Measurements from ENCODE around the gene MMP23B. TPM values are rescaled to one million over a fixed set of nuclear protein-coding genes. Genes with fewer than 3 reads are reported as not detected.

The MMP23B gene
- total and polyA plus RNA-seq, 2 of the 8 experiments (the other 6 are each of a cell fraction or from before 2014, with no cell fraction given), result 9.2 to 14.6 TPM

DNA sequence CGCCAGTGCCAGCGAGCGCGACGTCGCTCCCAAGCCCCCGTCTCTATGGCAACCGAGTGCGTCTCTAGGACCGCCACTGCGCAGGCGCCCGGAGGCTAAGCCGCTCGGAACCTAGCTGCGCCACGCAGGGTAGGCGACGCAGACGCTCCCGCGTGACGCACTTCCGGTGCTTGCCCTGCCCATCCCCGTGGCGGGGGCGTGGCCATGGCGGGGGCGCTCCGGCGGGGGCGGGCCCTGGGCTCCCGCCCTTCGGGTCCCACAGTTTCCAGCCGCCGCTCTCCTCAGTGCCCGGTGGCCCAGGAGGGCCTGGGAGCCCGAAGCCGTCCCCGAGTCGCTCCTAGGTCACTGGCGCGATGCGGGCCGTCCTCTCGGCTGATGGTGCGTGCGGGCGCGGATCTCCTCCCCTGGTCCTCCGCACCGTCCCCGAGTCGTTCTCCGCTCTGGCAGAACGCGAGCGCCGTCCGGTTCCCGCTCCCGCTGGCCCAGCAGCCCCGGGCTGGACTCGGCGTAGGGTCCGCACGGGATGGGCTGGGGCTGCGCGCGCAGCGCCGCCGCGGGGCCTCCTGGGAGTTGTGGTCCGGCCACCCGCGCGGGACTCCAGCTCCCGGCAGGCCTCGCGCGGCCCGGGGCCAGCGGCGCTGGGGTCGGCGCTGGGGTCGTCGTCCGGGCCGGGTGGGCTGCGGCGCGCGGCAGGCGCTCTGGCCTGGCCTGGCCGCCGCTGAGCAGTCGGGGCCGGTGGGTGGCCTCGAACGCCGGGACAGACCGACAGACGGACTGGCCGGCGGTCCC, 16.5 kb upstream of the MMP23B start, which contains the start of gene MIB2 (continued):
- TF ChIP-seq RAD21 (IDR thresholded peaks at IDR 0.05 in 1 of 2, conservative IDR thresholded peaks at IDR 0.05 in 1 of 2; ENCODE audit: low read depth in 2 of 2, low read length in 2 of 2) (no peak), NRF1 (IDR thresholded peaks at IDR 0.05; ENCODE audit: low read depth, low read length) (peak; percentile 96), HDAC2 (IDR thresholded peaks at IDR 0.05; ENCODE audit: borderline replicate concordance in 1 of 2, low read depth in 2 of 2, low read length in 2 of 2) (0 out of 4 replicates have a peak, but pooled peaks of 1 of the 2 experiments have one; percentile 7), RFX5 (IDR thresholded peaks at IDR 0.05; ENCODE audit: borderline replicate concordance, low read depth, low read length) (peak; percentile 69; the same call in 1 of the 2 replicates), GABPA (IDR thresholded peaks at IDR 0.05; ENCODE audit: borderline replicate concordance, insufficient read depth, low read length) (peak; percentile 90), EGR1 (IDR thresholded peaks at IDR 0.05; ENCODE audit: borderline replicate concordance, low read depth, low read length) (peak; percentile 80; the same call in 1 of the 2 replicates), BRCA1 (IDR thresholded peaks at IDR 0.05; ENCODE audit: low read depth, low read length) (no peak; the same call in 1 of the 2 replicates), TAF1 (IDR thresholded peaks at IDR 0.05; ENCODE audit: low read depth, low read length) (peak; percentile 78), SIX5 (IDR thresholded peaks at IDR 0.05; ENCODE audit: low read depth, low read length) (peak; percentile 57; the same call in 1 of the 2 replicates), SP4 (IDR thresholded peaks at IDR 0.05; ENCODE audit: low read length) (peak; percentile 41), RBBP5 (IDR thresholded peaks at IDR 0.05; ENCODE audit: borderline replicate concordance, low read depth, low read length) (0 out of 2 replicates have a peak, but pooled peaks have one; percentile 72), SP1 (IDR thresholded peaks at IDR 0.05; ENCODE audit: low read depth, low read length) (0 out of 2 replicates have a peak, but pooled peaks have one; percentile 50), EP300 (IDR thresholded peaks at IDR 0.05; ENCODE audit: borderline replicate concordance in 1 of 2, low read depth in 2 of 2, low read length in 2 of 2) (no peak), RNF2 (IDR thresholded peaks at IDR 0.05; ENCODE audit: borderline replicate concordance, low read depth, low read length, missing control alignments, poor library complexity, severe bottlenecking) (no peak), SRF (IDR thresholded peaks at IDR 0.05; ENCODE audit: low read depth, low read length) (peak; percentile 80)
- TF ChIP-seq, protein P1, sequence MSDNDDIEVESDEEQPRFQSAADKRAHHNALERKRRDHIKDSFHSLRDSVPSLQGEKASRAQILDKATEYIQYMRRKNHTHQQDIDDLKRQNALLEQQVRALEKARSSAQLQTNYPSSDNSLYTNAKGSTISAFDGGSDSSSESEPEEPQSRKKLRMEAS (IDR thresholded peaks at IDR 0.05), result peak; percentile 52; the same call in 1 of the 2 replicates
- TF ChIP-seq, protein P2, sequence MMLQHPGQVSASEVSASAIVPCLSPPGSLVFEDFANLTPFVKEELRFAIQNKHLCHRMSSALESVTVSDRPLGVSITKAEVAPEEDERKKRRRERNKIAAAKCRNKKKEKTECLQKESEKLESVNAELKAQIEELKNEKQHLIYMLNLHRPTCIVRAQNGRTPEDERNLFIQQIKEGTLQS (IDR thresholded peaks at IDR 0.05; ENCODE audit: insufficient read depth, low read depth, low read length), result peak; percentile 93
